Activated CD4-positive, alpha-beta memory T cell treated with anti-CD3 and anti-CD28 coated beads for 36 hours (primary cell): ENCODE data around the gene MIS18A. TPM values are rescaled to one million over a fixed set of nuclear protein-coding genes. Genes with fewer than 3 reads are reported as not detected.
"Not testable (repeated sequence)": the region's sequence is repeated elsewhere in the genome, so short reads cannot be mapped to it uniquely, and the experiment has no call there.

Experiments
- CTCF ChIA-PET: fragments of 350-600 bp; sonication (Branson Sonifier 250); formaldehyde crosslinking; loops from one replicate; lab custom pipeline; 2021; ENCODE audit warnings: antibody characterized with exemption, inconsistent platforms; lab: Charles Lee
- POLR2A ChIA-PET: fragments of 350-600 bp; sonication (Branson Sonifier 250); formaldehyde crosslinking; loops from one replicate; lab custom pipeline; 2021; ENCODE audit warnings: antibody characterized with exemption; lab: Charles Lee
- DNase-seq: peaks from one replicate; pipeline ENCODE4 v3.0.0-alpha.2; 2020
- H3K27ac Mint-ChIP-seq: one replicate; pipeline ENCODE4 v1.8.0; 2021; ENCODE audit warnings: mixed read lengths
- H3K27me3 Mint-ChIP-seq: one replicate; pipeline ENCODE4 v1.8.0; 2021; ENCODE audit warnings: mixed read lengths
- H3K36me3 Mint-ChIP-seq: one replicate; pipeline ENCODE4 v1.8.0; 2021; ENCODE audit warnings: mixed read lengths
- H3K4me1 Mint-ChIP-seq: one replicate; pipeline ENCODE4 v1.8.0; 2021; ENCODE audit warnings: low read depth, mixed read lengths
- H3K4me3 Mint-ChIP-seq: one replicate; pipeline ENCODE4 v1.8.0; 2021; ENCODE audit warnings: mild to moderate bottlenecking, mixed read lengths
- H3K9me3 Mint-ChIP-seq: one replicate; pipeline ENCODE4 v1.8.0; 2021; ENCODE audit warnings: mixed read lengths
- intact Hi-C: fragments of 100-400 bp; cut with micrococcal nuclease; formaldehyde crosslinking; loops from one replicate; pipeline ENCODE4 v1.15.1; 2023
- total RNA-seq, 2 experiments: library from RNA; stranded (reverse); gene quantifications; one replicate each; pipeline ENCODE4 v1.2.3, GENCODE V29; 2021

Gene MIS18A
- total RNA-seq, 2 experiments from 2014 or later = 34.2 to 36.1 TPM

DNA sequence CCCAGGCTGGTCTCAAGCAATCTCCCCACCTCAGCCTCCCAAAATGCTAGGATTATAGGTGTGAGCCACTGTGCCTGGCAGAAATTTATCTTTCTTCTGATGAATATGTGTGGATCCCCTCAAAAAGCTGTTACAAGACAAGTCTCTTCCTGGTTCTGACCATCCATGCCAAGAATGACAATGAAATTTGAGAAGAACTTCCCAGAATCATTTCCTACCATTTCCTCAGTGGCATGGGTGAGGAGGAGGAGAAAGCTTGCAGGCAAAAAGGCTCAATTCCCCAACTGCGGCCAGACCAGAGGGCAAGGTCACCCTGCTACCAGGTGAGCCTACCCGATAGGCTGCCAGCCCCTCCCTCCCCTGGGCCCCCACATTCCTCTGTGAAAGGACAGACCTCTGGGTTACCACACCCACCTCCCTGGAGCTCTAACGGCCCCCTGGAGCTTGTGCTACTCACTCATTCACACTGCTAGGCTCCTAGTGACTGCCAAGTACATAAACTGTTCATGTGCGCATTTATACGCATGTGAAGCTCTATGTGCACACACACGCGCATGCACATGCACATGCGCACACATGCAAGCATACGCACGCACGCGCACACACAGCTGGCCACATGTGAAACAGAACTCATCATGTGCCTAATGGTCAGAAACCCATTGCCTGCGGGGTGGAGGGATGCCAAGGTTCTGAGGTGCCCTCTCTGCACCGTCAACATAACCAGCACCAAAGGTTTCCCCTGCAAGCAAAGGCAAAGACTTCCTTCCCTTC lies 36.8 kb upstream of the MIS18A start:
- intact Hi-C loops = no loop called here
- DNase-seq = no peak
- H3K4me1 Mint-ChIP-seq = peaks cover 4% of the 10 kb centered on the region
- no peak overlapping the region for H3K27ac Mint-ChIP-seq
- CTCF ChIA-PET = no interaction called here
- H3K27me3 Mint-ChIP-seq = no peaks in the 10 kb centered on the region
- no peak overlapping the region for H3K4me3 Mint-ChIP-seq
- H3K36me3 Mint-ChIP-seq = peaks cover 55% of the 10 kb centered on the region
- POLR2A ChIA-PET = no interaction called here
- H3K9me3 Mint-ChIP-seq = no peaks in the 10 kb centered on the region

DNA sequence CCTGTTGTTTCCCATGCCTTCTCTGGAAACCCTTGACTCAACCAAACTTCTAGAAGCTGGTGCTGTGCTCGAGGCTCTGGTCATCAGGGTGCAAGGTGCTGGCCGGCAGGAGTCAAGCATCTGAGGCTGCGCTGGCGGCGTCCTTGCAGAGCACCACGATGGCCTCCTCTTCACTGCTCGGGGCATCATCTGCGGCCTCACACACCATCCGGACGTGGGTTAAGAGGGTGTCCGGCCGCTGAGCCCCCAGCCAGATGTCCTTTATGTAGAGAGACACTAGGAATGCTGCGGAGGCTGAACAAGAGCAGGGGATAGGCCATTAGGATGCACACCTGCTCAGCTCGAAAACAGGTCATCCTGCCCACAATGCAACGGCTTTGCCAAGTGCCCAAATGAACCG lies 36.0 kb upstream of the MIS18A start:
- peaks cover 50% of the 10 kb centered on the region for H3K36me3 Mint-ChIP-seq
- ChIA-PET CTCF (no interaction called here), POLR2A (no interaction called here)
- H3K4me3 Mint-ChIP-seq = no peak overlapping the region
- intact Hi-C loops = no loop called here
- H3K27me3 Mint-ChIP-seq = no peaks in the 10 kb centered on the region
- H3K27ac Mint-ChIP-seq = no peak overlapping the region
- peaks cover 4% of the 10 kb centered on the region for H3K4me1 Mint-ChIP-seq
- DNase-seq = no peak
- H3K9me3 Mint-ChIP-seq = no peaks in the 10 kb centered on the region

DNA sequence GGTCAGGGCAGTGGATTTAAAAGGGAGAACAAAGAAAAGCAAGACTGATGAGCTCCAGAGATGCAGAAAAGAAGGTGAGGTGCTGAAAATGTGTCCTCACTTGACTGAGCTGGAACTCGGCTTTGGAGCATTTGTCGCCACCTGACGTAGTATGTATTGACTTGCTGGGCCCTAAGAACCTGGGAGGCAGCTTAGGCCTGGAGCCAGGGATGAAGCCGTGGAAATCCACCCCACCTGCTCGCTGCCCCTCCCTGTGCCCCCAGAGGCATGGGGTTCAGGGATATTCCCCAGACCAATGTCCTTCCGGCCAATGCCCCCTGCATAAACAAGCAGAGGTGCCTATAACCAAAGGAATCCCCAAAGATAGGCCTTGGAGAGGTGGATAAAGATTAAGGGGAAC lies 34.1 kb upstream of the MIS18A start:
- no peak for DNase-seq
- peaks cover 34% of the 10 kb centered on the region for H3K36me3 Mint-ChIP-seq
- no peak overlapping the region for H3K27ac Mint-ChIP-seq
- peaks cover 4% of the 10 kb centered on the region for H3K4me1 Mint-ChIP-seq
- ChIA-PET POLR2A (no interaction called here), CTCF (no interaction called here)
- H3K4me3 Mint-ChIP-seq = no peak overlapping the region
- no peaks in the 10 kb centered on the region for H3K9me3 Mint-ChIP-seq
- intact Hi-C loops = no loop called here
- H3K27me3 Mint-ChIP-seq = no peaks in the 10 kb centered on the region

- CTCF ChIA-PET = no interaction called here
- Mint-ChIP-seq H3K27ac (no peak overlapping the region), H3K9me3 (no peaks in the 10 kb centered on the region), H3K27me3 (no peaks in the 10 kb centered on the region), H3K4me1 (peaks cover 4% of the 10 kb centered on the region), H3K36me3 (peaks cover 30% of the 10 kb centered on the region), H3K4me3 (no peak overlapping the region)
- intact Hi-C loops = no loop called here
- DNase-seq = no peak
- POLR2A ChIA-PET = no interaction called here
These were observed 33.5 kb upstream of the MIS18A start for GRCh38 chr21:32312326-32312725.

DNA sequence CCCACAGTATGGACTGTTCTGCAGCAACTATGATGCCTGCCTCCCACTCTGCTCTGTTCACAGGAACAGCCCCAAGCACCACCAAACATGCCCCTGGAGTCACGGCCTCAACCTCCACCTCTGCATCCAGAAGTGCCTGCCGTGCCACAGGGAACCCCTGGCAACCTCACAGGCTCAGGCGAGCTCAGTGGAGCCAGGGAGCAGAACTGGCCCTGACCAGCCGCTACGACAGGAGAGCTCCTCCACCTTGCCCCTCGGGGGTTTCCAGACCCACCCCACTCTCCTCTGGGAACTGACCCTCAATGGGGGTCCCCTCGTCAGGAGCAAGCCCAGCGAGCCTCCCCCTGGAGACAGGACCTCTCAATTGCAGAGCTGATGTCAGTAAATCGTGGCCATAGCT lies 32.8 kb upstream of the MIS18A start:
- CTCF ChIA-PET = interaction anchor here (0.6 kb wide), 1 partner anchor 89 kb away, joined by 3 read pairs; no protein-coding TSS in a partner anchor
- Mint-ChIP-seq H3K4me1 (peaks cover 4% of the 10 kb centered on the region), H3K36me3 (peaks cover 27% of the 10 kb centered on the region), H3K27ac (no peak overlapping the region), H3K4me3 (no peak overlapping the region), H3K27me3 (no peaks in the 10 kb centered on the region), H3K9me3 (no peaks in the 10 kb centered on the region)
- DNase-seq = no peak
- intact Hi-C loops = no loop called here
- POLR2A ChIA-PET = no interaction called here

GRCh38 chr21:32310976-32311375 lies 32.1 kb upstream of the MIS18A start:
- CTCF ChIA-PET = interaction anchor here (0.6 kb wide), 1 partner anchor 89 kb away, joined by 3 read pairs; no protein-coding TSS in a partner anchor
- H3K27me3 Mint-ChIP-seq, intact Hi-C loops, H3K9me3 Mint-ChIP-seq, H3K4me3 Mint-ChIP-seq, H3K27ac Mint-ChIP-seq, H3K4me1 Mint-ChIP-seq, POLR2A ChIA-PET: not testable (repeated sequence)
- DNase-seq = peak; percentile 16
- H3K36me3 Mint-ChIP-seq = peaks cover 30% of the 10 kb centered on the region

- DNase-seq = no peak
- intact Hi-C loops = no loop called here
- Mint-ChIP-seq H3K27me3 (no peaks in the 10 kb centered on the region), H3K4me3 (no peak overlapping the region), H3K9me3 (no peaks in the 10 kb centered on the region), H3K4me1 (peaks cover 4% of the 10 kb centered on the region), H3K36me3 (peaks cover 32% of the 10 kb centered on the region), H3K27ac (no peak overlapping the region)
- POLR2A ChIA-PET = no interaction called here
- CTCF ChIA-PET = no interaction called here
These were observed 31.1 kb upstream of the MIS18A start for GRCh38 chr21:32309906-32310460.

DNA sequence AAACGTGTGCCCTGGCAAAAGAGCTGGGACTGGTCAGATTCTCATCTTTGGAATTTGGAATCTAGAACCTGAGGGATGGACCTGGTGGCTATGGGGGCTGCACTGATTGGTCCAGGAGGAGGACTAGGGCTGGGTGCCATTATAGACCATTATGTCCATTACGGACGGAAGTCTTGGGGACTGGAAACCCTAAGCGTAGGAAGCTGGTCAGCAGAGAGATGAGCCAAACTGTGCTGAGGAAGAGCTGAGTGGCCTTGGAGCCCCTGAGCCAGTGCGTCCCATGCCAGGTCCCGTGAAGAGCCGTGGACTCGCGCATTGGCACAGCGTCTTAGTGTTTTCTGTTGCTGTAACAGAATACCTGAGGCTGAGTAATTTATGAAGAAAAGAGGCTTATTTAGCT lies 29.8 kb upstream of the MIS18A start:
- POLR2A ChIA-PET = no interaction called here
- no peak for DNase-seq
- no peaks in the 10 kb centered on the region for H3K9me3 Mint-ChIP-seq
- CTCF ChIA-PET = no interaction called here
- no peak overlapping the region for H3K4me3 Mint-ChIP-seq
- peaks cover 26% of the 10 kb centered on the region for H3K36me3 Mint-ChIP-seq
- H3K27me3 Mint-ChIP-seq = no peaks in the 10 kb centered on the region
- H3K4me1 Mint-ChIP-seq = peaks cover 4% of the 10 kb centered on the region
- no peak overlapping the region for H3K27ac Mint-ChIP-seq
- intact Hi-C loops = no loop called here

DNA sequence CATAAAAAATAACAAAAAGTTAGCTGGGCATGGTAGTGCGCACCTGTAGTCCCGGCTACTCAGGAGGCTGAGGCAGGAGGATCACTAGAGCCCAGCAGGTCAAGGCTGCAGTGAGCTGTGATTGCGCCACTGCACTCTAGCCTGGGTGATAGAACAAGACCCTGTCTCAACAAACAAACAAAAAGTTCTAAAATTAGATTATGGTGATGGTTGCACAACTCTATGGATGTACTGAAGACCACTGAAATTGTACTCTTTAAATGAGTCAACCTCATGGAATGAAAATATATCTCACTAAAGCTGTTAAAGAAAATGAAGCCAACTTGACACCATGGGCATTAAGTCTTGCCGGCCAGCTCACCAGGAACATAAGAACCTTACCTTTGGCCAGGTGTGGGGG lies 28.9 kb upstream of the MIS18A start:
- DNase-seq = no peak
- ChIA-PET CTCF (interaction anchor here (0.7 kb wide), 1 partner anchor 16 kb away, joined by 4 read pairs; no protein-coding TSS in a partner anchor), POLR2A (no interaction called here)
- peaks cover 4% of the 10 kb centered on the region for H3K4me1 Mint-ChIP-seq
- intact Hi-C loops = no loop called here
- H3K9me3 Mint-ChIP-seq = no peaks in the 10 kb centered on the region
- H3K4me3 Mint-ChIP-seq = no peak overlapping the region
- no peak overlapping the region for H3K27ac Mint-ChIP-seq
- H3K27me3 Mint-ChIP-seq = no peaks in the 10 kb centered on the region
- H3K36me3 Mint-ChIP-seq = peaks cover 26% of the 10 kb centered on the region

GRCh38 chr21:32306021-32306780 lies 27.4 kb upstream of the MIS18A start:
- intact Hi-C loops = no loop called here
- Mint-ChIP-seq H3K27ac (no peak overlapping the region), H3K9me3 (no peaks in the 10 kb centered on the region), H3K4me1 (peaks cover 4% of the 10 kb centered on the region), H3K27me3 (no peaks in the 10 kb centered on the region), H3K4me3 (no peak overlapping the region), H3K36me3 (peaks cover 20% of the 10 kb centered on the region)
- ChIA-PET CTCF (no interaction called here), POLR2A (interaction anchor here (0.6 kb wide), 1 partner anchor 934 kb away, joined by 3 read pairs; no protein-coding TSS in a partner anchor)
- DNase-seq = no peak

GRCh38 chr21:32304998-32305397 lies 26.1 kb upstream of the MIS18A start:
- H3K27me3 Mint-ChIP-seq = no peaks in the 10 kb centered on the region
- DNase-seq = no peak
- intact Hi-C loops = no loop called here
- H3K4me3 Mint-ChIP-seq = no peak overlapping the region
- H3K4me1 Mint-ChIP-seq = no peaks in the 10 kb centered on the region
- H3K9me3 Mint-ChIP-seq = no peaks in the 10 kb centered on the region
- H3K36me3 Mint-ChIP-seq = peaks cover 25% of the 10 kb centered on the region
- POLR2A ChIA-PET = no interaction called here
- H3K27ac Mint-ChIP-seq = no peak overlapping the region
- CTCF ChIA-PET = no interaction called here

DNA sequence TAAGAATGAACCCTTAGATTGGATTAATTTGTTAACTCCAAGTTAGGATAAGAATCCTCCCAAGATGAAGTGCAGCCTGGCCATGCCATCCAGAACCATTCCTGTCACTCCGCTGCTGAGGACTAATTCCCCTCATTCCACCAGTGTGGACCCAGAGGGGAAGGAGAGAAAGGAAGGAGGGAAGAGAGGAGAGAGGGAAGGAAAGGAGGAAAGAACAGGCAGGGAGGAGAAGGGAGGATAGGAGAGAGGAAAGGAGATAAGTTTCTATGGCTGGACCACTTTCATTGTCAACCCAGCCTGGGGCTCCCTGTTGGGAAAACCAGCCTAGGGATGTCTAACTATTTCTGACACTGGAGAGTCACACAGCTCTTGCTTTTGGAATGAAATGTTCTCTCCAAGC lies 24.5 kb upstream of the MIS18A start:
- POLR2A ChIA-PET = interaction anchor here (0.7 kb wide), 1 partner anchor 24 kb away, joined by 4 read pairs; no protein-coding TSS in a partner anchor

More for the DNA sequence above, 24.5 kb upstream of the MIS18A start:
- intact Hi-C loops = no loop called here
- CTCF ChIA-PET = interaction anchor here (1.0 kb wide), 1 partner anchor 297 kb away, joined by 3 read pairs; no protein-coding TSS in a partner anchor
- no peaks in the 10 kb centered on the region for H3K9me3 Mint-ChIP-seq
- no peaks in the 10 kb centered on the region for H3K4me1 Mint-ChIP-seq
- H3K4me3 Mint-ChIP-seq = no peak overlapping the region
- H3K27me3 Mint-ChIP-seq = no peaks in the 10 kb centered on the region
- DNase-seq = no peak
- H3K27ac Mint-ChIP-seq = no peak overlapping the region
- H3K36me3 Mint-ChIP-seq = peaks cover 29% of the 10 kb centered on the region
